Urinary bladder (tissue), 4 donors: ENCODE measurements around the gene CNIH2. TPM values are rescaled to one million over a fixed set of nuclear protein-coding genes. Genes with fewer than 3 reads are reported as not detected.

ENCODE experiments used
- DNase-seq: peaks from one replicate; pipeline ENCODE4 v3.0.0-alpha.2; 2015; ENCODE audit errors: extremely low spot score
- H3K27ac ChIP-seq: one replicate; pipeline ENCODE4 v1.5.1; 2013; ENCODE audit warnings: low read depth, mild to moderate bottlenecking, moderate library complexity
- H3K36me3 ChIP-seq: one replicate; pipeline ENCODE4 v1.6.1; 2013; ENCODE audit warnings: mild to moderate bottlenecking, moderate library complexity; ENCODE audit not compliant: insufficient read depth
- H3K4me1 ChIP-seq: one replicate; pipeline ENCODE4 v1.6.1; 2013; ENCODE audit warnings: mild to moderate bottlenecking, moderate library complexity; ENCODE audit not compliant: insufficient read depth
- H3K4me3 ChIP-seq: one replicate; pipeline ENCODE4 v1.5.1; 2013; ENCODE audit warnings: low read depth, low read length
- WGBS: extraction: QIAGEN DNeasy Blood & Tissue Kit; methylation state at CpG from one replicate; pipeline ENCODE4 v1.1.7; 2013; 5-methylcytosine and 5-hydroxymethylcytosine counted together
- polyA plus RNA-seq: library from polyadenylated mRNA; stranded (reverse); fragments of 200-250 nt; gene quantifications from one replicate; pipeline ENCODE4 v1.2.3, GENCODE V29; 2013
- total RNA-seq: library from RNA; depleted of rRNA; stranded (reverse); fragments of >200 nt; gene quantifications from one replicate; pipeline ENCODE4 v1.2.3, GENCODE V29; 2014
- donor health status: healthy with polysubstance abuse.
- donor health status: healthy.

CNIH2 gene
- total and polyA plus RNA-seq, 2 donors: 0.24 to 1.1 TPM

DNA sequence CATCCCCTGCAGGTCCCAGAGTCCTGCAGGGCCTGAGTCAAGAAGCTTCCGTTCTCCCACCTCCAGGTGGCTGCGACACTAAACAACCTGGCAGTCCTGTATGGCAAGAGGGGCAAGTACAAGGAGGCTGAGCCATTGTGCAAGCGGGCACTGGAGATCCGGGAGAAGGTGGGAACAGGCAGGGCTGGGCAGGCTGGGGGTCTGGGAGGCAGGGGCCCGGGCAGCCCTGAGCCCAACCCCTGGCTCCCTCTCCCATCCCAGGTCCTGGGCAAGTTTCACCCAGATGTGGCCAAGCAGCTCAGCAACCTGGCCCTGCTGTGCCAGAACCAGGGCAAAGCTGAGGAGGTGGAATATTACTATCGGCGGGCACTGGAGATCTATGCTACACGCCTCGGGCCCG is 14.2 kb upstream of the CNIH2 start:
- H3K4me1 ChIP-seq: no peaks in the 10 kb centered on the region
- H3K36me3 ChIP-seq: no peaks in the 10 kb centered on the region
- no peak overlapping the region for H3K4me3 ChIP-seq
- DNase-seq: no peak
- H3K27ac ChIP-seq: no peak overlapping the region
- WGBS: 93% methylated on average over 10 of the region's 10 CpGs

DNA sequence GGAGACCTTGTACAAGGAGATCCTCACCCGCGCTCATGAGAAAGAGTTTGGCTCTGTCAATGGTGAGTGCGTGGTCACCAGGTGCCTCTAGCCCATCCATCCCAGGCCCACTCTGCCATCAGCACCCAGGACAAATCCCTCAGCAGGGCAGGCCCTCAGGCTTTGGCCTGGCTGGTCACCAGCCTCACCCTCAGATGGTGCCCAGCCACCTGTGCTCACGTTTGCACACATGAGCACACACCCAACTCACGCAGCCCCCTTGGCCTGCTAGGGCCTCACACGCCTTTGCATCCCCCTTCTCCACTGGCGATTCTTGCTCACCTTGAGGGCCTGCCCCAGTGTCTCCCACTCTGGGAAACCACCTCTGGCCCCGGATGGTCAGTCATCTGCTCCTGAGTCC is 13.6 kb upstream of the CNIH2 start:
- no peak for DNase-seq
- no peaks in the 10 kb centered on the region for H3K4me1 ChIP-seq
- no peaks in the 10 kb centered on the region for H3K36me3 ChIP-seq
- 87% methylated on average over 8 of the region's 8 CpGs for WGBS
- no peak overlapping the region for H3K4me3 ChIP-seq
- no peak overlapping the region for H3K27ac ChIP-seq

DNA sequence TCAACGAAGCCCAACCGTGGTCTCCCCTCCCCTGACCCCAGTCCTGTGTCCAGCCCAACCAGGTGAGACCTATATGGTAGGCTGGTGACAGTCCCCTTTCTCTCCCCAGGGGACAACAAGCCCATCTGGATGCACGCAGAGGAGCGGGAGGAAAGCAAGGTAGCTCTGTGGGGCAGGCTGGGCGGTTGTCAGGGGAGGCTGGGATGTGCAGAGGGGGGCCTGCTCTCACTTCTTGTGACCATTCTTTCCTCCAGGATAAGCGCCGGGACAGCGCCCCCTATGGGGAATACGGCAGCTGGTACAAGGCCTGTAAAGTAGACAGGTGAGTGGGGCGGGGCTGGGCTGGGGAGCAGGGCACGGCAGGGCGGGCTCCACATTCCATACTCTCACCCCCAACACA is 13.1 kb upstream of the CNIH2 start:
- 72% methylated on average over 12 of the region's 12 CpGs for WGBS
- H3K27ac ChIP-seq: no peak overlapping the region
- no peaks in the 10 kb centered on the region for H3K36me3 ChIP-seq
- no peak for DNase-seq
- no peaks in the 10 kb centered on the region for H3K4me1 ChIP-seq
- H3K4me3 ChIP-seq: no peak overlapping the region

DNA sequence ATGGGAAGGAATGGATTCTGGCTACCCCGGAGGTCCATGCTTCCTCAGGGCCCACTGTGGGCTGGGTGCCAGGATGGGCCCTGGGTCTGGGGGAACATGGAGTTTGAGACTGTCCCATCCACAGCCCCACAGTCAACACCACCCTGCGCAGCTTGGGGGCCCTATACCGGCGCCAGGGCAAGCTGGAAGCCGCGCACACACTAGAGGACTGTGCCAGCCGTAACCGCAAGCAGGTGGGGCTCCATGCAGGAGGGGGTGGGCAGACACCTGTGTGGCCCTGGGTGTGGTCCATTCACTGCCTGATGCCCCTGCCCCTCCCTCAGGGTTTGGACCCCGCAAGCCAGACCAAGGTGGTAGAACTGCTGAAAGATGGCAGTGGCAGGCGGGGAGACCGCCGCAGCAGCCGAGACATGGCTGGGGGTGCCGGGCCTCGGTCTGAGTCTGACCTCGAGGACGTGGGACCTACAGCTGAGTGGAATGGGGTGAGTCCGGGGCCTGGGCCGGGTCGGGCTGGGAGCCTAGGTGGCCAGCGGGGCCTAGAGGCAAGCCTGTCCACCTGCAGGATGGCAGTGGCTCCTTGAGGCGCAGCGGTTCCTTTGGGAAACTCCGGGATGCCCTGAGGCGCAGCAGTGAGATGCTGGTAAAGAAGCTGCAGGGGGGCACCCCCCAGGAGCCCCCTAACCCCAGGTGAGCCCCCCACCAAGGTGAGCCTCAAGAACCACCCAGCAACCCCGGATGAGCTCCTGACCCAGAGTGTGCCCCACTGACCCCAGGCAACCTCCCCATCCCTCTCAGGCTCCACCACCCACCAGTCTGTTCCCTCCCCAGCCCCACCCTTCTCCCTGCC is 12.2 kb upstream of the CNIH2 start:
- no peak for DNase-seq
- Histone ChIP-seq H3K36me3 (no peaks in the 10 kb centered on the region), H3K27ac (no peak overlapping the region), H3K4me3 (no peak overlapping the region), H3K4me1 (no peaks in the 10 kb centered on the region)
- 92% methylated on average over 26 of the region's 26 CpGs for WGBS

DNA sequence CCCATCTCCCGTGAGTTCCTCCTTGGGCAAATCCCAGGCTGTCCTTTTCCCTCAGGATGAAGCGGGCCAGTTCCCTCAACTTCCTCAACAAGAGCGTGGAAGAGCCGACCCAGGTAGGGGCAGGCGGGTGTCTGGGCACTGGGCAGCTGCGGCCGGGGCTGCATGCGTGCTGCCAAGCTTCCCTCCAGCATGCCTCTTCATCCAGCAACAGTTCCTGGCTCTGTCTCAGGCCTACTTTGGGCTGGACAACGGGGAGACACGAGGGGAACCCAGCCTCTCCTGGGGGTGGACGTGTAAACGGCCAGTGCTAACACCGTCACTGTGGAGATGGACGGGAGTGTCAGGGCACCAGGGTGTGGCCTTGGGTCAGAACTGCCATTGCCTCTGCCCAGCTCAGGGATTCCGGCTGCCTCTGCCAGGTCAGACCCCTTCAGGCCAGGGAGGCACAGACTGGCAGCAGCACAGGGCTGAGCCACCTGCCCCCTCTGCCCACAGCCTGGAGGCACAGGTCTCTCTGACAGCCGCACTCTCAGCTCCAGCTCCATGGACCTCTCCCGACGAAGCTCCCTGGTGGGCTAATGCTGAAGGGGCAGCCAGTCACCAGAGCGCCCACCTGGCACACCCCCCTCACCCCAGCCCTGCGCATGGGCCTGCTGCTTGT is 11.5 kb upstream of the CNIH2 start:
- Histone ChIP-seq H3K4me3 (no peak overlapping the region), H3K36me3 (no peaks in the 10 kb centered on the region)
- WGBS: 77% methylated on average over 20 of the region's 20 CpGs

DNA sequence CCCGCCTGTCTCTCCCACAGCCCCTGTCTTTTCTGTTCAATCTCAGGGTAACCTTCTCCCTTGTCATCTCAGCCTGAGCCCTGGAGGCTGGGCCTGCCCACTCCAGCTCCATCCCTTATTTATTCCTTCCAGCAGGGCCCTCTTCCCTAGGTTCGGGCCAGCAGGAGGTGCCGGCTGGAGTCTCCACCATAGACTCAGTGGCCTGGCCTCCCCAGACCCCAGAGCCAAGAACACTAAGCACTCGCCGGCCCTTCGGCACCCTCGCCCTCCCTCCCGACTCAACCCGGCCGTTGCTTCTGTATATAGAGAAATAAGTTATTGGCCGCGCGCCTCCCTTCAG is 11.0 kb upstream of the CNIH2 start:
- no peak for DNase-seq
- no peaks in the 10 kb centered on the region for H3K4me1 ChIP-seq
- no peaks in the 10 kb centered on the region for H3K36me3 ChIP-seq
- H3K4me3 ChIP-seq: peak overlapping the region; percentile 44
- 11% methylated on average over 13 of the region's 13 CpGs for WGBS
- no peak overlapping the region for H3K27ac ChIP-seq

More for the DNA sequence above, 11.5 kb upstream of the CNIH2 start:
- no peak for DNase-seq
- Histone ChIP-seq H3K27ac (no peak overlapping the region), H3K4me1 (no peaks in the 10 kb centered on the region)

DNA sequence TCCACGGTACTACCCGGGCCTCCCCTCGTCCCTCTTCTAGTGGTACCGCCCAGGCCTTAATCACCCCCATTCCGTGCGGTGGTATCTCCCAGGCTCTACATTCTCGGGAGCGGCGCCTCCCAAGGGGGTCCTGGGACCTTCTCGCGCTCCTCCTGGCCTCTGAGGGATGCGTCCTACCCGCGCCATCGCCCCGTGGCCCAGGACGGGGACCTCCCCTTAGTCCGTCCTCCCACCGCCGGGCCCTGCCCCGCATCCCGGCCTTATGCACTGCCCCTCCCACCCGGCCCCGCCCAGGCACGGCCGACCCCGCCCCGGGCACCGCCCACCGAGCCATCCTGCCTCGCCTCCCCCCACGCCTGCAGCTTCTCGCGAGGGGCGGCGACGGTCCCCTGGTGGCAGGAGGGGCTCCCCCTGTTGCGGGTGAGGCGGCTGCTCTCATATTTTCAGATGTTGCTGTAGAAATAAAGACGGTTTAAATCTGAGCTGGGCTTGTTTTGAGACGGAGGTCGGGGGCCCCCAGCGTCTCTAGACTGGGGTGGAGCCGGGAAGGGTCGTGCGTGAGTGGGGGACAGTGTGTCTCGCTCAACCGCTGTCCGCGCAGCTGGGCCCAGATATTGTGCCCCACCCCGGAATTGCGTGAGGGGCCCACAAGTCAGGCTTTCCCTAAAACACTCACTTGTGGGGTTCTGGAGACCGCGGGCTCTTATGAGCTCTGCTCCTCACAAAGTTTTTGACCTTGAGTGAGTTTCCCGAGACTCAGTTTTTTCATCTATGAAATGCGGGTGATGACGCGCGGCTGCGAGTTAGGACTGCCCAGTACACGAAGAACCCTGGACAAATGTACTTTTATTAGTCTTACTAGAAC is 10.4 kb upstream of the CNIH2 start:
- under 1% methylated on average over 61 of the region's 61 CpGs for WGBS
- Histone ChIP-seq H3K4me3 (peak overlapping the region; percentile 44), H3K4me1 (no peaks in the 10 kb centered on the region), H3K36me3 (no peaks in the 10 kb centered on the region), H3K27ac (peak overlapping the region; percentile 82)
- DNase-seq: peak; percentile 72

DNA sequence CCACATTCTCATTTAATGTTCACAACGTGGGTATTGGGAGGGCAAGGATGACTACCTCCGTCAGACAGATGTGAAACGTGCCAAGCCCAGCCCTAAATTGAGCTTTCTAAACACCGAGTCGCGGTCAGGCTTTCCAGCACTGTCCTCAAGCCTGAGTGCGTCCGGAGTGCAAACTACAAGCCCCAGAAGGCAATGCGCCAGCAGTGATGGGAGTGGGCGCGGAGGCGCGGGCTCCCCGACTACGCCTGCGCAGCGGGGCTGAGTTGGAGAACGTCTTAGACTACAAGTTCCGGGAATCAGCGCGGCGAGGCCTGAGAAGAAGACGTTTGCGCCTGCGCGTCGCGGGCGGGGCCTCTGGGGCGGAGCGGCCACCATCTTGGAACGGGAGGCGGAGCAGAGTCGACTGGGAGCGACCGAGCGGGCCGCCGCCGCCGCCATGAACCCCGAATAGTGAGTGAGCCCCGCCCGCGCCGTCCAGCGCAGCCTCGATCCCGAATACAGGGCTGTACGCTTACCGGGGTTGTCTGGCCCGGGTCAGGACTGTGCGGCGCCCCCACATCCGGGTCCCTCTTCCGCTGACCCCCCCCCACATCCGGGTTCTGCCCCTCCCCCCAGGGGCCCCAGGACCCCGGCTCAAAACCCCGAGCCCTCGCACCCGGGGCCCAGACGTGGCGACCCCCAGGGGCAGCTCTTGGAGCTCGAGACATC is 9.6 kb upstream of the CNIH2 start, which contains the start of gene RAB1B:
RAB1B (plus strand) TSS at position 396 of the 708 bp plus-strand sequence; CDS start at position 437, 41 bp downstream.
- H3K27ac ChIP-seq: peak within 1 kb of the TSS; percentile 91
- no peaks in the 10 kb centered on the region for H3K4me1 ChIP-seq
- DNase-seq: peak; percentile 99
- peak within 1 kb of the TSS; percentile 81 for H3K4me3 ChIP-seq
- no peaks in the 10 kb centered on the region for H3K36me3 ChIP-seq
- under 1% methylated on average over 64 of the region's 64 CpGs for WGBS

DNA sequence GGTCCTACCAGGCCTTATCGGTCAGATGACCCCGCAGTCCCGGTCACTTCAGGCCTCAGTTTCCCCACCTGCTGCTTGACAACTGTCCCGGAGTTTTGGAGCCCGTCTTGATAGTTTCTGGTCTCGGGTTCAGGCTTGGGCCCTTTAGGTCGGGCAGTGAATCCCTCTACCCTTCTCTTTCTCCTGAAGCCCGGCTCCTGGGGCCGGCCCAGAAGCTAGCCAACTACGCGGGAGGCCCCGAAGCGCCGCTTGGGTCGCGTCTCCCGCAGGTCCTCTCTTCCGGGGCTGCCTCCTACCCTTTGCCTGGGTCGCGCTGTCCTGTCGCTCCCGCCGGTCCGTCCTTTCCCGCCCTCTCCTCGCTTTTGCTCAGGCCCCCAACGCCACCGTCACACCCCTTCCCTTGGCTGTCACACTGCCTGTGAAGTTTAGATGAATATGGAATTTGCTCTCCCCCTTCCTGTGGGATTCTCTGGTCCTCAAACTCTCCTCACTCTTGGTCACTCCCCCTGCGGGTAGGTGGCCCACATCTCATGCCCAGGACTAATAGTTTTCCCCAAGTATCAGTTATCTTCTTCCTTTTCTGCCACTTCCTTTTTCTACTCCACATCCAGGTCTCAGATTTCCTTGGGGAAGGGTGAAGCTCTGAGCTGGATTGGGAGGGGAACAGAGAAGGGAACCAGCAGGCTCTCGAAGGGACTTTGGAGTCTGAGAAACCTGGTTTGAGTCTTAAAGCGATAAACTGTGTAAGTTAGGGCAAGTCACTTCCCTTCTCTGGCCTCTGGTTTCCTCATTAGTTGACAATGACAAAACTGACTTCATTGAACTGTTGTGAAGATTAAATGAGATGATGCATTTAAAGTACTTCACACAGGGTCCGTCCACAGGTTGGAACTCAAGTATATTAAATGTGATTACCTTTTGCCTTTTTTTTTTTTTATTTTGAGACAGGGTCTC is 8.7 kb upstream of the CNIH2 start:
- Histone ChIP-seq H3K4me1 (no peaks in the 10 kb centered on the region), H3K36me3 (peaks cover 2% of the 10 kb centered on the region), H3K27ac (peak overlapping the region; percentile 91), H3K4me3 (peak overlapping the region; percentile 81)
- WGBS: 3% methylated on average over 32 of the region's 32 CpGs
- no peak for DNase-seq

DNA sequence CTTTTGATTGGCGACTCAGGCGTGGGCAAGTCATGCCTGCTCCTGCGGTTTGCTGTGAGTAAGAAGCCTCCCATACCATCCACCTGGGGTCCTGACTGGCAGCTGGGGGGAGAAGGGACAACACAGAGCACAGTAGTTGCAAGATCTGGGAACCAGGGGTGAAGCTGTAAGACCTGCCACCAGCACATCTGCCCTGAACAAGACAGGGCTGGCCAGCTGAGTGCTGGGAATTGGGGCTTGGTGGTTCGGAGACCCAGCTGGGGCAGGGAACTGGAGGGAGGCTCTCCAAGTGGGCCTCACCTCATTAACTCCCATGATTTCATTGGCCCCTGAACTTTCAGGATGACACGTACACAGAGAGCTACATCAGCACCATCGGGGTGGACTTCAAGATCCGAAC is 6.2 kb upstream of the CNIH2 start:
- WGBS: 95% methylated on average over 7 of the region's 7 CpGs
- Histone ChIP-seq H3K36me3 (peaks cover 8% of the 10 kb centered on the region), H3K4me3 (no peak overlapping the region)

DNA sequence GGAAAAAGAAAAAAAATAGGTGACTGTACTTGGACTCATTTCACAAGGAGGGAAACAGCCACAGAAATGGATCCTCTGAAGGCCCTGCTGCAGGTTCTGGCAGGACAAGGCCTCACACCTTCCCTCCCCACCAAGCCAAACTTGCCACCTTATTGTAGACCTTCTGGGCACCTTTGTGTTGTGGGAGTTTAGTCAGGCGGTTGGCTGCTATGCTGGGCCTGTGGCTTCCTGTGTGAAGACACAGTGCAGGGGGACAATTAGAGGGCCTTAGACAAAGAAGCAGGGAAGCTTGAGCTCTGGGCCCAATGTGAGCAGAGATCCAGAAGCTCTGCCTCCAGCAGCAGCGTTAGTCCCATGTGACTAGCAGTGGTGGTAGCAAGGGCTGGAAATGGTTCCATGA is 5.4 kb upstream of the CNIH2 start:
- no peaks in the 10 kb centered on the region for H3K4me1 ChIP-seq
- no peak overlapping the region for H3K27ac ChIP-seq
- DNase-seq: no peak
- no peak overlapping the region for H3K4me3 ChIP-seq
- WGBS: 94% methylated on average over 2 of the region's 2 CpGs
- H3K36me3 ChIP-seq: peaks cover 8% of the 10 kb centered on the region

More for the DNA sequence above, 6.2 kb upstream of the CNIH2 start:
- Histone ChIP-seq H3K27ac (no peak overlapping the region), H3K4me1 (no peaks in the 10 kb centered on the region)
- no peak for DNase-seq

DNA sequence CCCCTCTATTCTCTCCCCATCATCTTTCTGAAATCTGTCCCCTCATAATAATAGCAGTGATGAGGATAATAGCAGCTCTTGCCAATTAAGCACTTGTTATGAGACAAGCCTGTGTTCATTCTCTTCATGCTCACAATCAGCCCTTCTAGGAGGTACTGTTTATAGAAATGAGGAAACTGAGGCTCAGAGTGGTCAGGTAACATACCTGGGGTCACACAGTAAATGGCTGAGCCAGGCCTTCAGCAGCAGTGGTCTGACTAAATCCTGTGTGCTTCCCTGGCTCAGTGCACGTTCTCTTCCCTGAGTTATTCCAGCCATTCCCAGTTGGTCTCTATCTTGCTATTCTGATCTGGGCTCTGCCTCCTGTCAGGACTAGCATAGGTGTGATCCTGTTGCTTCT is 3.8 kb upstream of the CNIH2 start:
- H3K36me3 ChIP-seq: peaks cover 8% of the 10 kb centered on the region
- 53% methylated on average over 1 of the region's 1 CpG for WGBS
- no peaks in the 10 kb centered on the region for H3K4me1 ChIP-seq
- H3K4me3 ChIP-seq: no peak overlapping the region
- DNase-seq: no peak
- no peak overlapping the region for H3K27ac ChIP-seq
